Activated T-helper 1 cell treated with anti-CD3 and anti-CD28 coated beads, Interleukin-12 subunit alpha, Interleukin-12 subunit beta, Interleukin-2, Interleukin-4 antibody, amounts not matched to agents 30 ng/mL and 10 ng/mL and 1 ng/mL, durations not matched to agents 14 hours and 24 hours and 36 hours (primary cell): Measurements from ENCODE around the gene NFIA. TPM values are rescaled to one million over a fixed set of nuclear protein-coding genes. Genes with fewer than 3 reads are reported as not detected.
A peak's percentile ranks its signal among the peaks of the same experiment; 100 is the strongest.

Source experiments
- DNase-seq: peaks from one replicate; pipeline ENCODE4 v3.0.0; 2021; ENCODE audit warnings: low spot score
- H3K27ac Mint-ChIP-seq: one replicate; pipeline ENCODE4 v1.8.0; 2021; ENCODE audit warnings: mild to moderate bottlenecking, mixed read lengths
- H3K27me3 Mint-ChIP-seq: one replicate; pipeline ENCODE4 v1.8.0; 2022; ENCODE audit warnings: mild to moderate bottlenecking, moderate library complexity, mixed read lengths; ENCODE audit not compliant: insufficient read depth
- H3K36me3 Mint-ChIP-seq: one replicate; pipeline ENCODE4 v1.8.0; 2021; ENCODE audit warnings: low read depth, mixed read lengths
- H3K4me1 Mint-ChIP-seq: one replicate; pipeline ENCODE4 v1.8.0; 2021; ENCODE audit warnings: low read depth, mixed read lengths
- H3K4me3 Mint-ChIP-seq: one replicate; pipeline ENCODE4 v1.8.0; 2021; ENCODE audit warnings: mild to moderate bottlenecking, moderate library complexity, mixed read lengths
- H3K9me3 Mint-ChIP-seq: one replicate; pipeline ENCODE4 v1.8.0; 2021; ENCODE audit warnings: mixed read lengths
- intact Hi-C: fragments of 100-400 bp; cut with micrococcal nuclease; formaldehyde crosslinking; loops from one replicate; pipeline ENCODE4 v1.15.1; 2024
- total RNA-seq: library from RNA; stranded (reverse); gene quantifications from 2 replicates; pipeline ENCODE4 v1.2.3, GENCODE V29; 2022

NFIA gene
- 0.41 and 0.69 TPM in 2 replicates for total RNA-seq

DNA sequence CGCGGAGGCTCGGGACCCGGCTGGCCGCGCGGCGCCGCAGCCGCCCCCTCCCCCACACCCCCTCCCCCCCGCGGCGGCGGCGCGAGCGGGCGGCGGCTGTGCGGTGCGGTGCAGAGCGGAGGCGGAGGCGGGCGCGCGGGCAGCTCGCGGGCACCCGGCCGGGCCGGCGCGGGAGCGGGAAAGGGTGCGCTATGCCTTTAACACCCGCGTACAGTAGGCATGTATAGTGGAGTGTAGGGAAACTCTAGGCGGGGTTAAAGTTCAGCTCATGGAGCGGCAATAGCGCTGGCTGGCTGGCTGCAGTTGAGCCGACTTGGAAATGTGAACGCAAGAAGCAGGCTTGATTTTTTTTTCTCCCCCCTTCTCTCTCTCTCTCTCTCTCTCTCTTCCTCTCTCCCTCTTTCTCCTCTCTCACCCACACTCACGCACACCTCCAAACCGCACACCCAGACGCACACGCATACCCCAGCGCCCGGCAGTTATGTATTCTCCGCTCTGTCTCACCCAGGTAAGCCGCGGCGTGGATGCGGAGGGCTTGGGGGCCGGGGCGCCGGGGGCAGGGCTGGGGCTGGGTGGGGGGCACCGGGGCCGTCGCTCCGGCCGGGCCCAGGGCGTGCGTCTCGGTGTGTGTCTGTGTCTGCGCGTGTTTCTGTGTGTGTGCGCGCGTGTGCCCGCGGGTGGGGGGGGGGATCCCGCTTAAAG, at the start of gene NFIA:
TSS of gene NFIA (plus strand) at position 251 of the 702 bp plus-strand sequence.
- H3K27ac Mint-ChIP-seq = peak within 1 kb of the TSS; percentile 32
- H3K4me1 Mint-ChIP-seq = peaks cover 38% of the 10 kb centered on the region
- DNase-seq = no peak
- H3K36me3 Mint-ChIP-seq = peaks cover 3% of the 10 kb centered on the region
- H3K9me3 Mint-ChIP-seq = no peaks in the 10 kb centered on the region
- H3K4me3 Mint-ChIP-seq = peak within 1 kb of the TSS; percentile 79
- intact Hi-C loops = loop anchor here (5.0 kb wide), 1 partner anchor 1355 kb away; the partner anchor contains the start of gene USP1
- H3K27me3 Mint-ChIP-seq = peaks cover 63% of the 10 kb centered on the region

DNA sequence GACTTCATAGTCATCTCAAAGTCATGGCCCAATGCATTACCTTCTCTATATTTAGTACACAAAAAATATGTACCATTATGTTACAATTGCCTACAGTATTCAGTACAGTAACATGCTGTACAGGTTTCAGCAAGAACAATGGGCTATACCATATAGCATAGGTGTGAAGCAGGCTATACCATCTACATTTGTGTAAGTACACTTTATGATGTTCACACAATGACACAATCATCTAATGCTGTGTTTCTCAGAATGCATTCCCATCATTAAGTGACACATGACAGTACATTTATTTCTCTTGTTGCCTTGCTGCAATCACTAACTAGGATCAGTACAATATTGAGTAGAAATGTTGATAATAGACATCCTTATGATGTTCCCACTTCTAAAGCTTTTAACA, 46.5 kb upstream of the NFIA start:
- no peaks in the 10 kb centered on the region for H3K9me3 Mint-ChIP-seq
- H3K4me3 Mint-ChIP-seq = no peak overlapping the region

GRCh38 chr1:61042466-61043009, 39.8 kb upstream of the NFIA start:
- intact Hi-C loops = loop anchor here (1.0 to 5.0 kb wide), 5 partner anchors 8 to 1070 kb away; no protein-coding TSS in a partner anchor
- H3K4me3 Mint-ChIP-seq = no peak overlapping the region
- H3K9me3 Mint-ChIP-seq = no peaks in the 10 kb centered on the region
- peaks cover 45% of the 10 kb centered on the region for H3K27me3 Mint-ChIP-seq
- H3K27ac Mint-ChIP-seq = no peak overlapping the region
- H3K36me3 Mint-ChIP-seq = no peaks in the 10 kb centered on the region
- no peaks in the 10 kb centered on the region for H3K4me1 Mint-ChIP-seq
- no peak for DNase-seq

More for the DNA sequence above, 46.5 kb upstream of the NFIA start:
- Mint-ChIP-seq H3K36me3 (no peaks in the 10 kb centered on the region), H3K27ac (no peak overlapping the region), H3K27me3 (peaks cover 12% of the 10 kb centered on the region), H3K4me1 (no peaks in the 10 kb centered on the region)
- no peak for DNase-seq
- intact Hi-C loops = no loop called here

DNA sequence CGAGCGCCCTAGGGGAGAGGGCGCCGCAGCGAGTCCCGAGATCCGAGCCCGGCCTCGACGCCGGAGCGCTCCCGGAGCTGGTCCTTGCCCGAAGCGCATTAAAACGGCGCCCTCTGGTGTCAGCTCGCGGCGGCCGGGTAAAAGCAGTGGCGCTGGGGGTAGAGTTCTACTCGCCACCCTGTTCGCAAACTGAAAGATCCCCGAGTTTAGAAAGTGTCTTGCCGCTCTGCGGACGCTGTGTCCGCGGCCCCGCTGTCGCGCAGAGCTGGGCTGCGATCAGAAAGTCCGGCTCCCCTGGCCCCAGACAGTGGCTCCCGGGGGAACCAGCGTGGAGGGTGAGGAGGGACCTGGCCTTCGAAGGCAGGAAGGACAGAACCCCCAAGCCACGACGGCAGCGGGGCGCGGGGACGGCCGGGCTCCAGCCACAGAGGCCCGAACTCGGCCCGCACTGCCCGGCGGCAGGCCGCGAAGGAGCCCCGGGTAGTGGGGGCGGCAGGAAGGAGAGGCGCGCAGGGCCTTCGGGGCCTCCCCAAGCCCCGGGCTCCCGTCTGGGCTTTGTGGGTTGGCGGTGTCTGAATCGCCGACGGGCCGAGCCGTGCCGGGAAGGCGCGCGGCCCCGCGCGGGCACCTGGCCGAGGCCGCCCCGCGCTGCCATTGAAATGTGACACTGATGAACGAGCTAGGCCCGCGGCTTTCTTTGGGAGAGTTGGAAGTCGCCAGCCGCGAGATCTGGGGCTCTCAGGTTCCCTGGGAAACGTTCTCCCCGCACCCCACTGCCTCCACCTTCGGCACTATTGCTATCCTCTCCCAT, 39.1 kb upstream of the NFIA start:
- H3K4me1 Mint-ChIP-seq = no peaks in the 10 kb centered on the region
- no peaks in the 10 kb centered on the region for H3K9me3 Mint-ChIP-seq
- intact Hi-C loops = loop anchor here (1.0 to 5.0 kb wide), 4 partner anchors 64 to 1071 kb away; no protein-coding TSS in a partner anchor
- no peak overlapping the region for H3K27ac Mint-ChIP-seq
- H3K36me3 Mint-ChIP-seq = no peaks in the 10 kb centered on the region
- H3K4me3 Mint-ChIP-seq = peak overlapping the region; percentile 48
- peak; percentile 71 for DNase-seq
- H3K27me3 Mint-ChIP-seq = peaks cover 45% of the 10 kb centered on the region

GRCh38 chr1:61046434-61046833, 35.9 kb upstream of the NFIA start:
- no peaks in the 10 kb centered on the region for H3K9me3 Mint-ChIP-seq
- no peak overlapping the region for H3K27ac Mint-ChIP-seq
- no peaks in the 10 kb centered on the region for H3K36me3 Mint-ChIP-seq
- peaks cover 40% of the 10 kb centered on the region for H3K27me3 Mint-ChIP-seq
- intact Hi-C loops = no loop called here
- DNase-seq = no peak
- peaks cover 10% of the 10 kb centered on the region for H3K4me1 Mint-ChIP-seq
- H3K4me3 Mint-ChIP-seq = no peak overlapping the region

GRCh38 chr1:61047061-61047460, 35.3 kb upstream of the NFIA start:
- intact Hi-C loops = no loop called here
- H3K36me3 Mint-ChIP-seq = no peaks in the 10 kb centered on the region
- DNase-seq = no peak
- H3K4me3 Mint-ChIP-seq = no peak overlapping the region
- H3K4me1 Mint-ChIP-seq = peaks cover 14% of the 10 kb centered on the region
- peaks cover 43% of the 10 kb centered on the region for H3K27me3 Mint-ChIP-seq
- H3K27ac Mint-ChIP-seq = no peak overlapping the region
- H3K9me3 Mint-ChIP-seq = no peaks in the 10 kb centered on the region

GRCh38 chr1:61049850-61050540, 32.4 kb upstream of the NFIA start:
- peaks cover 31% of the 10 kb centered on the region for H3K4me1 Mint-ChIP-seq
- peaks cover 48% of the 10 kb centered on the region for H3K27me3 Mint-ChIP-seq
- DNase-seq = peak; percentile 81
- H3K36me3 Mint-ChIP-seq = peaks cover 2% of the 10 kb centered on the region
- no peaks in the 10 kb centered on the region for H3K9me3 Mint-ChIP-seq
- no peak overlapping the region for H3K27ac Mint-ChIP-seq
- H3K4me3 Mint-ChIP-seq = peak overlapping the region; percentile 74
- intact Hi-C loops = loop anchor here (1.0 to 5.0 kb wide), 7 partner anchors 8 to 803 kb away; no protein-coding TSS in a partner anchor

GRCh38 chr1:61050541-61051442, 31.6 kb upstream of the NFIA start:
- H3K9me3 Mint-ChIP-seq = no peaks in the 10 kb centered on the region
- peak overlapping the region; percentile 74 for H3K4me3 Mint-ChIP-seq
- H3K27ac Mint-ChIP-seq = no peak overlapping the region
- H3K36me3 Mint-ChIP-seq = peaks cover 2% of the 10 kb centered on the region
- intact Hi-C loops = loop anchor here (1.0 to 5.0 kb wide), 8 partner anchors 8 to 802 kb away; no protein-coding TSS in a partner anchor
- H3K4me1 Mint-ChIP-seq = peaks cover 31% of the 10 kb centered on the region
- DNase-seq = no peak
- peaks cover 55% of the 10 kb centered on the region for H3K27me3 Mint-ChIP-seq

DNA sequence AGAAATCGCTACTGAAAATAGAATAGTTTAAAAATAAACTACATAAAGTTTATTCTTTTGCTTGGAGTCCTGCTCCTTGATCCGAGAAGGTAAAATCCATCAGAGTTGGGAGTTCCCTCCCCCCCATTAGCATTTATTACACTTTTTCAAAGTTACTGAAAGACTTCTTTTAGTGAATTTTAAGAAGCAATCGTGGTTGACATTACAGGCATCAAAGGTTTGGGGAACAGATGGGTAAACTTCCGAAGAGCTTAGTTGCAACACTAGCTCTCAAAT, 31.0 kb upstream of the NFIA start:
- H3K9me3 Mint-ChIP-seq = no peaks in the 10 kb centered on the region
- H3K27ac Mint-ChIP-seq = no peak overlapping the region
- intact Hi-C loops = loop anchor here (1.0 to 5.0 kb wide), 4 partner anchors 281 to 801 kb away; no protein-coding TSS in a partner anchor
- H3K4me1 Mint-ChIP-seq = peaks cover 31% of the 10 kb centered on the region
- H3K27me3 Mint-ChIP-seq = peaks cover 57% of the 10 kb centered on the region
- DNase-seq = no peak
- H3K36me3 Mint-ChIP-seq = peaks cover 2% of the 10 kb centered on the region
- peak overlapping the region; percentile 66 for H3K4me3 Mint-ChIP-seq

GRCh38 chr1:61051719-61052394, 30.5 kb upstream of the NFIA start:
- Mint-ChIP-seq H3K4me1 (peaks cover 35% of the 10 kb centered on the region), H3K27ac (no peak overlapping the region), H3K36me3 (peaks cover 2% of the 10 kb centered on the region), H3K4me3 (peak overlapping the region; percentile 48), H3K27me3 (peaks cover 60% of the 10 kb centered on the region), H3K9me3 (no peaks in the 10 kb centered on the region)
- intact Hi-C loops = loop anchor here (1.0 to 5.0 kb wide), 4 partner anchors 280 to 801 kb away; no protein-coding TSS in a partner anchor
- DNase-seq = no peak

GRCh38 chr1:61052395-61053225, 29.8 kb upstream of the NFIA start:
- H3K36me3 Mint-ChIP-seq = peaks cover 2% of the 10 kb centered on the region
- peak overlapping the region; percentile 75 for H3K4me3 Mint-ChIP-seq
- no peak for DNase-seq
- H3K9me3 Mint-ChIP-seq = no peaks in the 10 kb centered on the region
- H3K4me1 Mint-ChIP-seq = peaks cover 41% of the 10 kb centered on the region
- intact Hi-C loops = loop anchor here (1.0 to 5.0 kb wide), 3 partner anchors 280 to 672 kb away; no protein-coding TSS in a partner anchor
- no peak overlapping the region for H3K27ac Mint-ChIP-seq
- H3K27me3 Mint-ChIP-seq = peaks cover 63% of the 10 kb centered on the region
